ENCODE results near the gene SDF2.
"Not testable (repeated sequence)": the region's sequence is repeated elsewhere in the genome, so short reads cannot be mapped to it uniquely, and the experiment has no call there.

SDF2 gene

GRCh38 chr17:28623696-28624095, 38.0 kb downstream of the SDF2 start:
- no peak for DNase-seq

- DNase-seq: no peak
Measured at GRCh38 chr17:28622186-28622585, 39.5 kb downstream of the SDF2 start.

GRCh38 chr17:28620010-28620409, 41.7 kb downstream of the SDF2 start:
- DNase-seq: no peak

GRCh38 chr17:28618464-28618863, 43.2 kb downstream of the SDF2 start:
- no peak for DNase-seq

GRCh38 chr17:28616281-28616680, 45.4 kb downstream of the SDF2 start:
- no peak for DNase-seq

GRCh38 chr17:28615260-28615940, 46.3 kb downstream of the SDF2 start:
- no peak for DNase-seq

- no peak for DNase-seq
Measured at GRCh38 chr17:28613931-28614381, 47.8 kb downstream of the SDF2 start, which contains the start of gene RSKR. Gene RSKR (minus strand): TSS chr17:28614185. CDS start chr17:28614161, 24 bp downstream.

GRCh38 chr17:28612936-28613872, 48.5 kb downstream of the SDF2 start:
- DNase-seq: peak; percentile 7

GRCh38 chr17:28612531-28612930, 49.2 kb downstream of the SDF2 start:
- no peak for DNase-seq

- no peak for DNase-seq
Measured at GRCh38 chr17:28610376-28610775, 51.3 kb downstream of the SDF2 start.

- not testable (repeated sequence) for DNase-seq
Measured at GRCh38 chr17:28604031-28604430, 57.7 kb downstream of the SDF2 start.

- DNase-seq: peak; percentile 69
Measured at GRCh38 chr17:28599311-28600184, 62.2 kb downstream of the SDF2 start.

GRCh38 chr17:28598799-28599310, 62.9 kb downstream of the SDF2 start, which contains the start of gene SPAG5:
Gene SPAG5 (minus strand): TSS chr17:28599025. CDS start chr17:28598946, 79 bp downstream.
- DNase-seq: peak; percentile 88

- no peak for DNase-seq
Measured at GRCh38 chr17:28598389-28598788, 63.3 kb downstream of the SDF2 start.

Data from kidney glomerular epithelial cell (primary cell).